GM10266 (cell line): ENCODE measurements around the gene UBL3.

ENCODE experiments used
- DNase-seq: peaks from one replicate; pipeline ENCODE4 v3.0.0; 2012; ENCODE audit errors: extremely low spot score
- CTCF ChIP-seq: IDR thresholded peaks from 2 replicates; pipeline ENCODE4 v1.5.1; 2012; ENCODE audit warnings: mild to moderate bottlenecking, low read depth; ENCODE audit not compliant: control insufficient read depth, insufficient read depth; ENCODE audit errors: missing control alignments

Gene UBL3

GRCh38 chr13:29887030-29887557 lies 36.7 kb upstream of the UBL3 start:
- no peak for TF ChIP-seq CTCF
- DNase-seq: no peak

GRCh38 chr13:29886446-29886845 lies 36.0 kb upstream of the UBL3 start:
- TF ChIP-seq CTCF: no peak
- DNase-seq: no peak

GRCh38 chr13:29885989-29886388 lies 35.6 kb upstream of the UBL3 start:
- DNase-seq: no peak
- TF ChIP-seq CTCF: no peak

- no peak for DNase-seq
Measured at GRCh38 chr13:29884671-29885430, 34.4 kb upstream of the UBL3 start.

GRCh38 chr13:29883941-29884518 lies 33.6 kb upstream of the UBL3 start:
- no peak for DNase-seq
- TF ChIP-seq CTCF: no peak

More at GRCh38 chr13:29884671-29885430, 34.4 kb upstream of the UBL3 start:
- no peak for TF ChIP-seq CTCF

- DNase-seq: no peak
- TF ChIP-seq CTCF: no peak
Measured at GRCh38 chr13:29882076-29882475, 31.7 kb upstream of the UBL3 start.

- no peak for TF ChIP-seq CTCF
- no peak for DNase-seq
Measured at GRCh38 chr13:29878101-29878500, 27.7 kb upstream of the UBL3 start.
